NB4 (cell line): ENCODE measurements around the gene TRIM32.

Experiments used
- CTCF ChIP-seq: IDR thresholded peaks from one replicate; pipeline ENCODE4 v1.5.1; 2012; ENCODE audit warnings: low read depth, low read length
- MAX ChIP-seq: IDR thresholded peaks from 2 replicates; pipeline ENCODE4 v1.6.1; 2011; ENCODE audit warnings: low read depth, low read length
- POLR2A ChIP-seq: IDR thresholded peaks from 2 replicates; pipeline ENCODE4 v1.6.1; 2011; ENCODE audit warnings: mild to moderate bottlenecking; ENCODE audit not compliant: insufficient read length; ENCODE audit errors: extremely low read depth

GRCh38 chr9:116692616-116693015, 5.5 kb downstream of the TRIM32 start:
- TF ChIP-seq CTCF (no peak), POLR2A (no peak), MAX (no peak)
